ENCODE results near the gene IRAK2. TPM values are rescaled to one million over a fixed set of nuclear protein-coding genes. Genes with fewer than 3 reads are reported as not detected.
A peak's percentile ranks its signal among the peaks of the same experiment; 100 is the strongest.

The IRAK2 gene
- total RNA-seq, 5 donors from 2014 or later (not counting 1 experiment from before 2014, with no cell fraction given), result 2.9 to 5.0 (median 3.7) TPM

DNA sequence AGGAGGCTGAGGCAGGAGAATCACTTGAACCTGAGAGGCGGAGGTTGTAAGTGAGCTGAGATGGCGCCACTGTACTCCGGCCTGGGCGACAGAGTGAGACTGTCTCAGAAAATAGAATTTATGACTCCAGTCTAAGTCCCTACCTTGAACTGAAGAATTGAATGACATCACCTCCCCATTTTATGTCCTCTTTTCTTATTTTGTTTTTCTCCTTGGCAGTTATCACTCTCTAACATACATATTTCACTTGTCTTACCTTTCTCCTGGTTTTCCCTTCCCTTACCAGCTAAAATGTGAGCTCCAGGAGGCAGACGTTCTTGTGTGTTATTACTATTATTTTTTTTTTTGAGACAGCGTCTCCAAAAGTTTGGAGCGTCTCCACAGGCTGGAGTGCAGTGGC is 91.1 kb downstream of the IRAK2 start:
- no peak overlapping the region for H3K27ac ChIP-seq (ENCODE audit: low read length)
- no peaks in the 10 kb centered on the region for H3K9me3 Mint-ChIP-seq
- H3K36me3 ChIP-seq (ENCODE audit: control insufficient read depth in 2 of 2, extremely low read depth in 1 of 2, insufficient read depth in 1 of 2, low read length in 1 of 2), result peaks cover 8 to 54% of the 10 kb centered on the region in 2 donors
- no peaks in the 10 kb centered on the region for H3K27me3 ChIP-seq (replicated peaks in 1 of 2; ENCODE audit: control insufficient read depth in 2 of 2, extremely low read depth in 1 of 2, insufficient read depth in 2 of 2, low read length in 1 of 2)
- H3K27ac Mint-ChIP-seq, result peak overlapping the region; percentile 41 to 79
- H3K4me1 Mint-ChIP-seq, result peaks cover 77 to 83% (median 80%) of the 10 kb centered on the region in 3 donors
- ATAC-seq (replicated peaks in 1 of 4), result no peak
- no peaks in the 10 kb centered on the region for H3K9me3 ChIP-seq
- no peaks in the 10 kb centered on the region for H3K27me3 Mint-ChIP-seq
- H3K4me1 ChIP-seq (ENCODE audit: control insufficient read depth in 1 of 2, extremely low read depth in 1 of 2, insufficient read depth in 2 of 2, low read length in 2 of 2), result peaks cover 5 to 63% of the 10 kb centered on the region in 2 experiments
- POLR2A ChIA-PET, result interaction anchor here (0.6 to 0.7 kb wide), 2 partner anchors 89 to 323 kb away, joined by 3 to 4 read pairs; no protein-coding TSS in a partner anchor
- peaks cover 54% of the 10 kb centered on the region for H3K36me3 Mint-ChIP-seq
- CTCF ChIA-PET, result interaction anchor here (0.6 to 1.5 kb wide), 2 partner anchors 8 to 293 kb away, joined by 4 to 5 read pairs; no protein-coding TSS in a partner anchor
- peak overlapping the region in 1 of 3 donors; percentile 10 for H3K4me3 Mint-ChIP-seq
- DNase-seq, result no peak
- no CpG with 5 or more reads among the region's 7 CpGs for WGBS (ENCODE audit: insufficient coverage)
- no peak overlapping the region for H3K4me3 ChIP-seq (ENCODE audit: control insufficient read depth in 1 of 2, extremely low read depth in 1 of 2, low read length in 1 of 2)

DNA sequence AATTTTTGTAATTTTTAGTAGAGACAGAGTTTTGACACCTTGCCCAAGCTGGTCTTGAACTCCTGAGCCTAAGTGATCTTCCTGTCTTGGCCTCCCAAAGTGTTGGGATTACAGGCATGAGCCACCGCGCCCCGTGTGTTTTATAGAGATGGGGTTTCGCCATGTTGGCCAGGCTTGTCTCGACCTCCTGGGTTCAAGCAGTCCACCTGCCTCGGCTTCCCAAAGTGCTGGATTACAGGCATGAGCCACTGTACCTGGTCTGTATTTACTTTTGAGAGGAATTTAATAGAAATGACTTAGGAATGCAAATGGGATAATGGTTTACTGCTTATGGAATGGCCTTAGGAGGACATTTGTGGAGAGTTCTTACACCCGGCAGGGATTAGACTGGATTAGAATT is 94.3 kb downstream of the IRAK2 start:
- no peak for DNase-seq
- POLR2A ChIA-PET, result interaction anchor here in 1 of 2 donors (0.6 kb wide), 1 partner anchor 144 kb away, joined by 7 read pairs; no protein-coding TSS in a partner anchor
- WGBS (ENCODE audit: insufficient coverage), result 86% methylated on average over 5 of the region's 7 CpGs
- no peaks in the 10 kb centered on the region for H3K9me3 Mint-ChIP-seq
- Histone ChIP-seq H3K9me3 (no peaks in the 10 kb centered on the region), H3K4me3 (ENCODE audit: control insufficient read depth in 1 of 2, extremely low read depth in 1 of 2, low read length in 1 of 2) (no peak overlapping the region), H3K36me3 (ENCODE audit: control insufficient read depth in 2 of 2, extremely low read depth in 1 of 2, insufficient read depth in 1 of 2, low read length in 1 of 2) (peaks cover 8 to 49% of the 10 kb centered on the region in 2 donors), H3K4me1 (ENCODE audit: control insufficient read depth in 1 of 2, extremely low read depth in 1 of 2, insufficient read depth in 2 of 2, low read length in 2 of 2) (peaks cover 10 to 54% of the 10 kb centered on the region in 2 experiments), H3K27me3 (replicated peaks in 1 of 2; ENCODE audit: control insufficient read depth in 2 of 2, extremely low read depth in 1 of 2, insufficient read depth in 2 of 2, low read length in 1 of 2) (no peaks in the 10 kb centered on the region), H3K27ac (ENCODE audit: low read length) (no peak overlapping the region)
- H3K27me3 Mint-ChIP-seq, result no peaks in the 10 kb centered on the region
- CTCF ChIA-PET, result no interaction called here
- H3K4me1 Mint-ChIP-seq, result peaks cover 82 to 84% (median 84%) of the 10 kb centered on the region in 3 donors
- peak overlapping the region; percentile 79 to 90 for H3K27ac Mint-ChIP-seq
- peaks cover 58% of the 10 kb centered on the region for H3K36me3 Mint-ChIP-seq
- ATAC-seq (replicated peaks in 1 of 4), result no peak
- H3K4me3 Mint-ChIP-seq, result no peak overlapping the region

DNA sequence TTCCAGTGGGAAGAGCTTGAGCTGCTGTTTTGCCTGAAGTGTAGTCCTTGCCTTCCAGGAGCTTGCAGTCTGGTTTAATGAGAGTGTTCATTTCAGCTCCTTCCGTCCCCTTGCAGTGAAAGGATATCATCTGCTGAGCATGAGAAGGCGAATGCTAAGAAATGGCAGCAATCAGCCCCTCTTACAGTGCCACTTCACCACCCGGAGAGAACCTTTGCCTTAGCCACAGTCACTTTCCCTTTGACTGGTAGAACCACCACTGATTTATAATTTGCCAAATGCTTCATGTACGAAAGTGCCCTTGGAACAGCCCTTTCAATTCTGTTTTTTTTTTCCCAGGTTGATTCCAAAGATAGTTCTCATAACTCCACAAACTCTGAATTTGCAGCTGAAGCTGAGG is 95.1 kb downstream of the IRAK2 start:
- DNase-seq, result no peak
- peaks cover 81 to 84% (median 84%) of the 10 kb centered on the region in 3 donors for H3K4me1 Mint-ChIP-seq
- no peaks in the 10 kb centered on the region for H3K9me3 Mint-ChIP-seq
- peaks cover 15 to 52% of the 10 kb centered on the region in 2 experiments for H3K4me1 ChIP-seq (ENCODE audit: control insufficient read depth in 1 of 2, extremely low read depth in 1 of 2, insufficient read depth in 2 of 2, low read length in 2 of 2)
- ChIA-PET POLR2A (interaction anchor here in 1 of 2 donors (0.6 kb wide), 1 partner anchor 12 kb away, joined by 3 read pairs; the partner anchor contains the start of gene TATDN2), CTCF (no interaction called here)
- no peaks in the 10 kb centered on the region for H3K9me3 ChIP-seq
- peak overlapping the region; percentile 79 to 90 for H3K27ac Mint-ChIP-seq
- ATAC-seq (replicated peaks in 1 of 4), result no peak
- H3K27me3 ChIP-seq (replicated peaks in 1 of 2; ENCODE audit: control insufficient read depth in 2 of 2, extremely low read depth in 1 of 2, insufficient read depth in 2 of 2, low read length in 1 of 2), result no peaks in the 10 kb centered on the region
- H3K27ac ChIP-seq (ENCODE audit: low read length), result peak overlapping the region; percentile 19
- H3K27me3 Mint-ChIP-seq, result no peaks in the 10 kb centered on the region
- no peak overlapping the region for H3K4me3 ChIP-seq (ENCODE audit: control insufficient read depth in 1 of 2, extremely low read depth in 1 of 2, low read length in 1 of 2)
- H3K36me3 ChIP-seq (ENCODE audit: control insufficient read depth in 2 of 2, extremely low read depth in 1 of 2, insufficient read depth in 1 of 2, low read length in 1 of 2), result peaks cover 8 to 48% of the 10 kb centered on the region in 2 donors
- H3K4me3 Mint-ChIP-seq, result no peak overlapping the region
- peaks cover 58% of the 10 kb centered on the region for H3K36me3 Mint-ChIP-seq
- 58% methylated on average over 2 of the region's 4 CpGs for WGBS (ENCODE audit: insufficient coverage)

DNA sequence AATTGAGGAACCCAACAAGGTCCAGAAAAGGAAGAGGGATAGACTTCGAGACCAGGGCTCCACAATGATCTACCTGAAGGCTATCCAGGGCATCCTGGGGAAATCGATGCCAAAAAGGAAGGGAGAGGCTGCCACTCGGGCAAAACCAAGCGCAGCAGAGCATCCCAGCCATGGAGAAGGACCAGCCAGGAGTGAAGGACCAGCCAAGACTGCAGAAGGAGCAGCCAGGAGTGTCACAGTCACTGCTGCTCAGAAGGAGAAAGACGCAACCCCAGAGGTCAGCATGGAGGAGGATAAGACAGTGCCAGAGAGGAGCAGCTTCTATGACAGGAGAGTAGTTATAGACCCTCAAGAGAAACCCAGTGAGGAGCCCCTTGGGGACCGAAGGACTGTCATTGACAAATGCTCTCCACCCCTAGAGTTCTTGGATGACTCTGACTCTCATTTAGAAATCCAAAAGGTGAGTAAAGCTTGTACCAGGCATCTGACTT is 95.5 kb downstream of the IRAK2 start:
- no peak overlapping the region for H3K4me3 Mint-ChIP-seq

DNA sequence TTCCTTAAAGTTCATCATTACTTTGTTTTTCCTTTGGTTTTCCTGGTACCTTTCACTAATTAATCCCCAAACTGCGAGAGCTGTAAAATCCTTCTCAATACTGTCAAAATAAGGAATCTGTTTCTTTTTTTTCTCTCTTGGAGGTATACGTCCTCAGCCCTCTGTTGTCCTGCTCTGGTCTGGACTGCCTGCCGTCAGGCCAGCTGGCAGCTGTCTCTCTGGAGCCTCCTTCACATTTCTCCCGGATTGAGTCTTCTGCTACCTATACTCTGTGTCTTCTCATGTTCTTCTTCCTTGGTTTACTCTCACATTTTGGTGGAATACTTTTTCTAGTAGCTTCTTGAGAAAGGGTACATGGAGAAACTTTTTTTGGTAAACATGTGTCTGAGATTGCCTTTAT is 97.3 kb downstream of the IRAK2 start:
- H3K4me3 Mint-ChIP-seq, result peak overlapping the region in 1 of 3 donors; percentile 81
- H3K36me3 Mint-ChIP-seq, result peaks cover 54% of the 10 kb centered on the region
- H3K27ac Mint-ChIP-seq, result peak overlapping the region; percentile 94 to 97
- Histone ChIP-seq H3K36me3 (ENCODE audit: control insufficient read depth in 2 of 2, extremely low read depth in 1 of 2, insufficient read depth in 1 of 2, low read length in 1 of 2) (peaks cover 0 to 44% of the 10 kb centered on the region in 2 donors), H3K9me3 (no peaks in the 10 kb centered on the region), H3K27ac (ENCODE audit: low read length) (peak overlapping the region; percentile 27), H3K27me3 (replicated peaks in 1 of 2; ENCODE audit: control insufficient read depth in 2 of 2, extremely low read depth in 1 of 2, insufficient read depth in 2 of 2, low read length in 1 of 2) (no peaks in the 10 kb centered on the region), H3K4me1 (ENCODE audit: control insufficient read depth in 1 of 2, extremely low read depth in 1 of 2, insufficient read depth in 2 of 2, low read length in 2 of 2) (peaks cover 20 to 57% of the 10 kb centered on the region in 2 experiments), H3K4me3 (ENCODE audit: control insufficient read depth in 1 of 2, extremely low read depth in 1 of 2, low read length in 1 of 2) (no peak overlapping the region)
- ChIA-PET CTCF (interaction anchor here (0.5 to 1.5 kb wide), 5 partner anchors 20 to 236 kb away, joined by 3 to 5 read pairs (median 3); partner anchors contain the start of gene FANCD2 (in 1 of the 2)), POLR2A (interaction anchor here (0.6 to 0.7 kb wide), 5 partner anchors 71 to 1906 kb away, joined by 5 to 13 read pairs (median 7); no protein-coding TSS in a partner anchor)
- H3K27me3 Mint-ChIP-seq, result no peaks in the 10 kb centered on the region
- DNase-seq (no peak), ATAC-seq (replicated peaks in 1 of 4) (no peak)
- H3K4me1 Mint-ChIP-seq, result peaks cover 77 to 80% (median 78%) of the 10 kb centered on the region in 3 donors
- H3K9me3 Mint-ChIP-seq, result no peaks in the 10 kb centered on the region
- WGBS (ENCODE audit: insufficient coverage), result 100% methylated on average over 1 of the region's 4 CpGs

More for the DNA sequence above, 95.5 kb downstream of the IRAK2 start:
- Histone ChIP-seq H3K27ac (ENCODE audit: low read length) (peak overlapping the region; percentile 19), H3K4me3 (ENCODE audit: control insufficient read depth in 1 of 2, extremely low read depth in 1 of 2, low read length in 1 of 2) (no peak overlapping the region), H3K9me3 (no peaks in the 10 kb centered on the region), H3K4me1 (ENCODE audit: control insufficient read depth in 1 of 2, extremely low read depth in 1 of 2, insufficient read depth in 2 of 2, low read length in 2 of 2) (peaks cover 15 to 52% of the 10 kb centered on the region in 2 experiments), H3K36me3 (ENCODE audit: control insufficient read depth in 2 of 2, extremely low read depth in 1 of 2, insufficient read depth in 1 of 2, low read length in 1 of 2) (peaks cover 8 to 44% of the 10 kb centered on the region in 2 donors), H3K27me3 (replicated peaks in 1 of 2; ENCODE audit: control insufficient read depth in 2 of 2, extremely low read depth in 1 of 2, insufficient read depth in 2 of 2, low read length in 1 of 2) (no peaks in the 10 kb centered on the region)
- Mint-ChIP-seq H3K9me3 (no peaks in the 10 kb centered on the region), H3K4me1 (peaks cover 80 to 83% (median 82%) of the 10 kb centered on the region in 3 donors), H3K27ac (peak overlapping the region; percentile 79 to 90), H3K36me3 (peaks cover 57% of the 10 kb centered on the region), H3K27me3 (no peaks in the 10 kb centered on the region)
- ATAC-seq (replicated peaks in 1 of 4) (no peak), DNase-seq (no peak)
- CTCF ChIA-PET, result no interaction called here
- WGBS (ENCODE audit: insufficient coverage), result 85% methylated on average over 4 of the region's 6 CpGs
- POLR2A ChIA-PET, result interaction anchor here in 1 of 2 donors (0.6 kb wide), 1 partner anchor 12 kb away, joined by 3 read pairs; the partner anchor contains the start of gene TATDN2

DNA sequence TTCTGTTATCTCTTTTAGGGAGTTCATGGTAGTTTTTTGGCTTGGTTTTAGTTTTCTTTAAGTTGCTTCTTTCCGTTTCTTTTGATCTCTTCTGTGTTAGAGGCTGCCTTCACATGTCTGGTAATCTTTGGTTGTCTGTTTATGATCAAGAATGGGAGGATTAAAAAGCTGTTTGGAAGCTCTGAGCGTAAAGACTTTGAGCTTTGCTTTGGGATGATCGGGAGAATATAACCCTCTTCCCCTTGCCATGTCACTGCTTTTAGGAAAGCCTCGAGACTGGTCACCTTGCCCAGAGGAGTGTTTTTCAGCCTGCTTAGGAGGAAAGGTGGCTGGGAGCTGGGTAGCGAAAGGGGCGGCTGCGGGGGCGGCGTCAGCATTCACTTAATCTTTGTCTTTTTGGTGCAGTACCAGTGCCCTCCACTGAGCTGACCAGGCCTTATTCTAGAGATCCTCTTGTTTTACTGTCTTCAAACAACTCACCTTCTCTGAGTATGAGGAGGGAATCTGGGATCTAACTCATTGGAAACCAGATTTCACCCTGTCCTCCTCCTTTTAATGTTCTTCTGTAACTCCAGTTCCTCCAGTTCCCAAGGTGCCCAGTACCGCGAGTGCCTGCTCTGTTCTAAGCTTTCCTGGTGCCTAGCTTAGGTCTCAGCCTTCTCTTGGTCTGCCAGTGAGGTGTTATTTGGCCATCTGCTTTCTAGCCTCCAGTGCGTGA is 99.1 kb downstream of the IRAK2 start:
- H3K36me3 Mint-ChIP-seq, result peaks cover 68% of the 10 kb centered on the region
- peak overlapping the region; percentile 94 to 97 for H3K27ac Mint-ChIP-seq
- Histone ChIP-seq H3K4me1 (ENCODE audit: control insufficient read depth in 1 of 2, extremely low read depth in 1 of 2, insufficient read depth in 2 of 2, low read length in 2 of 2) (peaks cover 28 to 57% of the 10 kb centered on the region in 2 experiments), H3K9me3 (no peaks in the 10 kb centered on the region), H3K27me3 (replicated peaks in 1 of 2; ENCODE audit: control insufficient read depth in 2 of 2, extremely low read depth in 1 of 2, insufficient read depth in 2 of 2, low read length in 1 of 2) (no peaks in the 10 kb centered on the region), H3K4me3 (ENCODE audit: control insufficient read depth in 1 of 2, extremely low read depth in 1 of 2, low read length in 1 of 2) (peak overlapping the region; percentile 11 to 23), H3K27ac (ENCODE audit: low read length) (peak overlapping the region; percentile 40), H3K36me3 (ENCODE audit: control insufficient read depth in 2 of 2, extremely low read depth in 1 of 2, insufficient read depth in 1 of 2, low read length in 1 of 2) (peaks cover 0 to 53% of the 10 kb centered on the region in 2 donors)
- peak; percentile 95 to 97 (median 96) for ATAC-seq (replicated peaks in 1 of 4)
- peak overlapping the region; percentile 64 to 81 (median 78) for H3K4me3 Mint-ChIP-seq
- no peaks in the 10 kb centered on the region for H3K27me3 Mint-ChIP-seq
- peak; percentile 32 to 79 (median 64) for DNase-seq
- ChIA-PET CTCF (interaction anchor here (0.5 to 2.3 kb wide), 22 partner anchors 8 to 721 kb away, joined by 3 to 20 read pairs (median 4); partner anchors contain the start of genes ARPC4 (in 1 of the 2), BRK1 (in 1 of the 2), IRAK2 (in 1 of the 2) and RPUSD3 (in 1 of the 2)), POLR2A (interaction anchor here (0.5 to 0.7 kb wide), 9 partner anchors 13 to 298 kb away, joined by 3 to 9 read pairs (median 4); no protein-coding TSS in a partner anchor)
- H3K4me1 Mint-ChIP-seq, result peaks cover 86 to 90% (median 87%) of the 10 kb centered on the region in 3 donors
- WGBS (ENCODE audit: insufficient coverage), result 38% methylated on average over 3 of the region's 12 CpGs
- H3K9me3 Mint-ChIP-seq, result no peaks in the 10 kb centered on the region
